ENCODE data around the gene EDAR.

The EDAR gene

GRCh38 chr2:109001201-109001600 lies 12.2 kb upstream of the EDAR start:
- no peak for DNase-seq (ENCODE audit: low spot score)

DNA sequence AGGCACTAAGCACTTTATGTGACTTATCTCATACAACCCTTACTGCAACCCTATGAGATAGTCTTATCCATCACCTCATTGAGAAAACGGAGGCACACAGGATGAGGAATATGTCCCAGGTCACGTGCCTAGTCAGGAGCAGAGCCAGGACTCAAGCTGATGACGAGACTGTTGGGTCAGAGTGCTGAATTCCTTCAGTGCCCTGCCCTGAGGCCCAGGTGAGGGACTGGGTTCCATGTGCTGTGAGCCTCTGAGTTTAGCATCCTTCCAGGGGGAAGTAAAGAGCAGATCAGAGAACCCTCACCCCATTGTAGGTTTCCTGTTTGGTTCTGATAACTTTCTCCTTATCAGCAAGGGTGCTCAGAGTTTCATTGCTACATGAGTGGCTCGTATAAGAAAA lies 11.7 kb upstream of the EDAR start:
- no peak for DNase-seq (ENCODE audit: low spot score)

DNA sequence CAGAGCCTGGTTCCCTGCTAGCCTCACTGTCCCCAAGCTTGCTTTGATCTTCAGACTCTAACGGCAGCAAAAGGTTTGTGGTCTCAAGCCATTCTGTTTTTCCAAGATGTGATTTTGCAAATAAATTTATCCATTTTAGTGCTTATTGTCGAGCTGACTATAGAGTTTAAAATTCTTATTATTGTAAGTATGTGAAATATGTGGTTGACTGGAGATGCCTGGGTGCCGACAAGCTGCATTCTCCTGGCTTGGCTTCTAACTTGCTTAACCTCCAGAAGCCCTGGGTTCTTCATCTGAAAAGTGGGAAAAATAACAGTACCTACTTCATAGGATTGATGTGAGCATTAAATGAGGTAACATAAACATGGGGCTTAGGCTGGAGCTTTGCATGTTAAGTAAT lies 9.9 kb upstream of the EDAR start:
- no peak for DNase-seq (ENCODE audit: low spot score)

- no peak for DNase-seq (ENCODE audit: low spot score)
These were observed 5.2 kb upstream of the EDAR start for GRCh38 chr2:108994178-108994577.

- DNase-seq (ENCODE audit: low spot score) = no peak
These were observed 4.3 kb upstream of the EDAR start for GRCh38 chr2:108993095-108993937.

GRCh38 chr2:108988076-108988795 lies 784 bp downstream of the EDAR start:
- DNase-seq (ENCODE audit: low spot score) = no peak

GRCh38 chr2:108986916-108987510 lies 2.0 kb downstream of the EDAR start:
- no peak for DNase-seq (ENCODE audit: low spot score)

DNA sequence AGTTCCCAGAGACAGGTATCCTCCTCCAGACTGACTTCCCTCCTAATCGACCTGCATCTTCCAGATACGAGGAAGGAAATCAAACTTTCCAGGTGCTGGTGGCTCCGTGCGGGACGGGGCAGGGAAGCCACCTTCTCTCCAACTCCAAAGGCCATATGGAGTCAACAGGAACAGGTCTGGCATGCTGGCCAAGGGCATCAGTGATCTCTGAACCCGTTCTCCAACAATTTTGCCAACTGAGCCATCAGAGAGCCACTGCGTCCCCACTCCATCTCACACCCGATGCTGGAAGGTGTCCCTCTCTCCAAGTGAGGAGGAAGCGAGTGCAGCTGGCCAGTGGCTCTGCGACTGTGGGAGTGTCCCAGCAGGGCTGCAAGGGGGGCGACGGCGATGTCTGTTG lies 5.4 kb downstream of the EDAR start:
- DNase-seq (ENCODE audit: low spot score) = no peak

- DNase-seq (ENCODE audit: low spot score) = no peak
These were observed 6.0 kb downstream of the EDAR start for GRCh38 chr2:108983061-108983460.

GRCh38 chr2:108982259-108982679 lies 6.8 kb downstream of the EDAR start:
- DNase-seq (ENCODE audit: low spot score) = no peak

DNA sequence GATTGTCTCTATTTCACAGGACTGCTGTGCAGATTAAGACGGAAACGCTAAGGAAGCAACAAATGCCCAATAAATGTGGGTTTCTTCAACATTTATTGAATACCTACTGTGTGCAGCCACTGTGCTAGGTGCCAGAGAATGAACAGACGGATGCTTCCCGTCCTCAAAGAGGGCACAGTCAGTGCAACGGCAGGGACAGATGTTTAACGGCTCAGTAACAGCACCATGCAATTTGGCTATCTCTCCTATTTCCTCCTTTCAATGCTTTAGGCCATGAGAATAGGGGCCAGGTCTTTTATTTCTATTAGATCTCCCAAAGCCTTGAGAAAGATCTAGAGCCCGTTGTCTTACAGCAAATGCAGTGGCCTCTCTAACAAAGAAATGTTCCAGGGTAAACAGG lies 7.2 kb downstream of the EDAR start:
- DNase-seq (ENCODE audit: low spot score) = no peak

DNA sequence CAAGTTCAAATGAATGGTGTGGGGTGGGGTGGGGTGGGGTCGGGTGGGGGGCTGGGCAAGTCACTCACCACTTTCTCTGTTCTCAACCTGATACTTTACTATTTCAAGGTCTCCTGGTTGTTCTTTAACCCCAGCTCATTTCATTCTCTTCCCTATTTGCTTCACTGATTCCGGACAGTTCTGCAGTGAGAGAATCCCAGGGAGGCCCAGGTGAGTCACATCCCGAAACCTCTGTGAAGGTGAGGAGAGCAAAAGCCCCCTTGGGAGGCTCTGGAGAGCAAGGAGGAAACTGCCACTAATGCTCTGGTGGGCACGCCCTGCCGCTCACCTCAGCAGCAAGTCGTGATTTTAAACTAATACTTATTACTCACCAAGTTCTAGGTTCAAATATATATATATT lies 8.9 kb downstream of the EDAR start:
- no peak for DNase-seq (ENCODE audit: low spot score)

DNA sequence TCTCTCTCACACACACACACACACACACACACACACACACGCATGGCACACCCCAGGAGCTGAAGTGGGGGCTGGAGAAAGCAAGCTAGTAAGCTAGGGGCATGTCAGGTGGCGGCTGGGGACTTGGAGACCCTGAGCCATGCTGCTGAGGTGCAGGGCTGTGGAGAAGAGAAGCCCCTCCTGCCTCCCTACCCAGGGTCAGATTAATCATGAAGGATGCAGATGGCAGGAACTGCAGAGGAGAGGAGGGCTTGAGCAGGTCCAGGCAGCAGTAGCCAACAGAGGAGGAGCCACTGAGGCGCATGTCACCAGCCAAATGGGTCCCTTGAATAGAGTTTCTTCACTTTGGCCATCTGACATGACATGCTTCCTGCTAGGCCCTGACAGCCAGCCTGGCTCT lies 9.6 kb downstream of the EDAR start:
- DNase-seq (ENCODE audit: low spot score) = no peak

GRCh38 chr2:108978709-108979111 lies 10.3 kb downstream of the EDAR start:
- DNase-seq (ENCODE audit: low spot score) = no peak

GRCh38 chr2:108975613-108976435 lies 13.2 kb downstream of the EDAR start:
- DNase-seq (ENCODE audit: low spot score) = no peak

GRCh38 chr2:108974674-108975073 lies 14.3 kb downstream of the EDAR start:
- DNase-seq (ENCODE audit: low spot score) = no peak

- DNase-seq (ENCODE audit: low spot score) = no peak
These were observed 16.4 kb downstream of the EDAR start for GRCh38 chr2:108972663-108973062.

DNA sequence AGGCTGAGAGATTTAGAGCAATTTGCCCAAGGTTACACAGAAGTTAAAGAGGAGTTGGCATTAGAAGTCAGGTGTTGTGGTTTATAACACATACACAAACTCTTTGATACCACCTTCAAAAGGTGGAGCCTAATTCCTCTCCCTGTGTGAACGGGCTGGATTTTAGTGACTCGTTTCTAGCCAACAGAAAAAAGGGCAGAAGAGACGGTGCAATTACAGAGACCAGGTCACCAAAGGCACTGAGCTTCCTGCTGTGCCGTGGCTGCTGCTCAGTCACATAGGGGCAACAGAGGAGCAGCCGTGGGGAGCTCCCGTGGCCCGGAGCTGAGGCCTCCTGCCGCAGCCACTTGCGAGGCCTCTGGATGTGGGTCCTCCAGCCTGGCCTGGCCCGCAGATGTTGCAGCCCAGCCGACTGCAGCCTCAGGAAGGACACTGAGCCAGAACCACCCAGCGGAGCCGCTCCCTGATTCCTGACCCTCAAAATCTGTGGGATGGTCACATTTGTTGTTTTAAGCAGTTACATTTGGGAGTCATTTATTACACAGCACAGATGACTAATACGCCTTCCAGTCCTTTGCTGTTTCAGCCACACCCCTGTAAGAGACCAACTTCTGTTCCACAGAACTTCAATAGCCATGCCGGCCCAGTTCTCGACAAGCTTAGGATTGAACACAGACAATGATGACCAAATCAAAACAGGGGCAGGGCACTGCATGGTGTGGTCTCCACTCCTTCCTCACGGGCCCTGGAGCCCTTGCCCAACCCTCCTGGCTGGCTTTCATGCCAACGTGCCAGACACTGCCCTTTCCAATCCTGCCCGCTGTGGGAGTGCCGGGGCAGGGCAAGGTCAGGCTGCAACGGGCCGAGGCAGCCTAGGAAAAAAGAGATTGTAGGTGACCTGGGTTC lies 17.1 kb downstream of the EDAR start:
- no peak for DNase-seq (ENCODE audit: low spot score)

GRCh38 chr2:108970369-108970768 lies 18.7 kb downstream of the EDAR start:
- DNase-seq (ENCODE audit: low spot score) = no peak

GRCh38 chr2:108969856-108970255 lies 19.2 kb downstream of the EDAR start:
- DNase-seq (ENCODE audit: low spot score) = no peak

DNA sequence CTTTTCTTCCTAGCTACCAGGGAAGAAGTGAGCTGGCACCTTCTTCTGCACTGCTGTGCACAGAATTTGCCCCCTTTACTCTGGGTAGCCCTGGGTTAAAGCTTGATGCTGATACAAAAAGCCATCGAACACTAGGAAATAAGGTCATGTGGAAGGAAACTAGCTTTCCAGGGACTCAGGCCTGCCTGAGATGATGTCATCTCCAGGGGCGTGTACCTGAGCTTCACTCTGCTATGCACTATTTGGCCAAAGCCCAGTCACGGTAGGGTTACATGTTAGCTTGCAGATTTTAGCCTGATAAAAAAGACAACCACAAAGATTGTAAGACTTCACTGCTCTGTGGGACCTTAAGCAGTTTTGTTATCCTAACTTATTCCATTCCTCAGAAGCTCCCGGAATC lies 20.4 kb downstream of the EDAR start:
- DNase-seq (ENCODE audit: low spot score) = no peak

Measured in cerebellar cortex (tissue), 1 donor.